Measurements from ENCODE around the gene COX7A1.

Gene COX7A1

GRCh38 chr19:36111200-36111539 is 41.1 kb downstream of the COX7A1 start:
- no peak for DNase-seq

- no peak for DNase-seq
These were observed 41.6 kb downstream of the COX7A1 start, which contains the start of gene OVOL3 for GRCh38 chr19:36110487-36111199. Gene OVOL3 (plus strand): TSS chr19:36111143. CDS start chr19:36111203, 60 bp downstream.

GRCh38 chr19:36108684-36109083 is 43.6 kb downstream of the COX7A1 start:
- no peak for DNase-seq

GRCh38 chr19:36106991-36107390 is 45.3 kb downstream of the COX7A1 start:
- DNase-seq = no peak

GRCh38 chr19:36106441-36106840 is 45.8 kb downstream of the COX7A1 start:
- no peak for DNase-seq

GRCh38 chr19:36103842-36104552 is 48.2 kb downstream of the COX7A1 start:
- no peak for DNase-seq

- DNase-seq = no peak
These were observed 49.1 kb downstream of the COX7A1 start for GRCh38 chr19:36103040-36103626.

- DNase-seq = no peak
These were observed 50.5 kb downstream of the COX7A1 start for GRCh38 chr19:36101550-36102327.

Measured in DMS53 (cell line).